Sigmoid colon (tissue), 7 donors: ENCODE results near the gene TEX13B. TPM values are rescaled to one million over a fixed set of nuclear protein-coding genes. Genes with fewer than 3 reads are reported as not detected.
A peak's percentile ranks its signal among the peaks of the same experiment; 100 is the strongest.

Experiments used
- DNase-seq: peaks from one replicate; pipeline ENCODE4 v3.0.0-alpha.2; 2019
- H3K27ac ChIP-seq, 4 donors: fragments of 200-600 bp; sonication (generic); one replicate each; pipeline ENCODE4 v1.5.1; 2016 to 2019; ENCODE audit warnings: mild to moderate bottlenecking in 1 of 4
- H3K27me3 ChIP-seq, 3 donors: fragments of 200-600 bp; sonication (generic); one replicate each; pipeline ENCODE4 v1.5.1; 2019; ENCODE audit warnings: mild to moderate bottlenecking in 1 of 3
- H3K36me3 ChIP-seq, 4 donors: fragments of 200-600 bp; sonication (generic); one replicate each; pipeline ENCODE4 v1.5.1; 2016 to 2019
- H3K4me1 ChIP-seq, 4 donors: fragments of 200-600 bp; sonication (generic); one replicate each; pipeline ENCODE4 v1.5.1; 2017 to 2019
- H3K4me3 ChIP-seq, 4 donors: fragments of 200-600 bp; sonication (generic); one replicate each; pipeline ENCODE4 v1.5.1; 2017 to 2019; ENCODE audit warnings: mild to moderate bottlenecking in 2 of 4, moderate library complexity in 1 of 4
- H3K9me3 ChIP-seq, 4 donors: fragments of 200-600 bp in 3 of 4; sonication (generic) in 3 of 4; one replicate each; pipeline versions ENCODE4 v1.5.1 to v1.6.1; 2013 to 2019
- CTCF ChIP-seq, 4 experiments: fragments of 450-650 bp in 3 of 4; fragments of 200-600 bp in 1 of 4; IDR thresholded peaks; one replicate each; pipeline ENCODE4 v1.5.1; 2016 to 2019; ENCODE audit warnings: antibody characterized with exemption in 4 of 4, mild to moderate bottlenecking in 3 of 4, moderate library complexity in 2 of 4
- EP300 ChIP-seq, 4 donors: sonication (generic); formaldehyde crosslinking; IDR thresholded peaks; one replicate each; pipeline ENCODE4 v1.6.1; 2017; ENCODE audit warnings: antibody characterized with exemption in 4 of 4
- POLR2A ChIP-seq, 2 donors: fragments of 450-650 bp; IDR thresholded peaks; one replicate each; pipeline ENCODE4 v1.6.1; 2016; ENCODE audit warnings: antibody characterized with exemption in 2 of 2, mild to moderate bottlenecking in 2 of 2, moderate library complexity in 2 of 2
- POLR2AphosphoS5 ChIP-seq, 4 donors: sonication (generic); formaldehyde crosslinking; IDR thresholded peaks; one replicate each; pipeline ENCODE4 v1.6.1; 2017; ENCODE audit warnings: antibody characterized with exemption in 4 of 4
- WGBS, 2 donors: extraction: QIAGEN DNeasy Blood & Tissue Kit; methylation state at CpG; one replicate each; pipeline ENCODE4 v1.1.7; 2013; 5-methylcytosine and 5-hydroxymethylcytosine counted together
- intact Hi-C: fragments of 100-400 bp; cut with DNase I; formaldehyde crosslinking; loops from one replicate; pipeline ENCODE4 v1.15.1; 2023
- polyA plus RNA-seq, 3 donors: library from polyadenylated mRNA; stranded (reverse); fragments of 200-250 nt; gene quantifications; one replicate each; pipeline ENCODE4 v1.2.3, GENCODE V29; 2013
- total RNA-seq, 4 donors: library from RNA; depleted of rRNA; stranded (reverse); fragments of >200 nt; gene quantifications; one replicate each; pipeline ENCODE4 v1.1.0, GENCODE V29; 2016
- donor health status: healthy with polysubstance abuse.
- donor health status: Bipolar disorder and iron deficiency.
- donor health status: healthy.

Gene TEX13B
- total and polyA plus RNA-seq, 7 donors = not detected

GRCh38 chrX:107940095-107940494 is 42.1 kb downstream of the TEX13B start:
- 30 to 57% methylated on average over 3 of the region's 3 CpGs for WGBS, 2 donors
- H3K9me3 ChIP-seq = no peaks in the 10 kb centered on the region
- no peak overlapping the region for H3K27ac ChIP-seq
- peaks cover 0 to 9% (median 7%) of the 10 kb centered on the region in 4 donors for H3K4me1 ChIP-seq
- TF ChIP-seq POLR2AphosphoS5 (IDR thresholded peaks at IDR 0.05) = no peak
- no peak for TF ChIP-seq EP300 (IDR thresholded peaks at IDR 0.05)
- no peak for TF ChIP-seq POLR2A (IDR thresholded peaks at IDR 0.05)
- TF ChIP-seq CTCF (IDR thresholded peaks at IDR 0.05) = no peak
- H3K4me3 ChIP-seq = no peak overlapping the region
- no peak for DNase-seq
- H3K36me3 ChIP-seq = no peaks in the 10 kb centered on the region
- peaks cover 0 to 14% (median 0%) of the 10 kb centered on the region in 3 donors for H3K27me3 ChIP-seq
- intact Hi-C loops = no loop called here

- H3K36me3 ChIP-seq = no peaks in the 10 kb centered on the region
- H3K9me3 ChIP-seq = no peaks in the 10 kb centered on the region
- intact Hi-C loops = no loop called here
- 42 to 58% methylated on average over 16 of the region's 16 CpGs for WGBS, 2 donors
- H3K4me1 ChIP-seq = peaks cover 0 to 9% (median 7%) of the 10 kb centered on the region in 4 donors
- TF ChIP-seq CTCF (IDR thresholded peaks at IDR 0.05) = no peak
- no peak for TF ChIP-seq POLR2AphosphoS5 (IDR thresholded peaks at IDR 0.05)
- no peak for TF ChIP-seq EP300 (IDR thresholded peaks at IDR 0.05)
- no peak for TF ChIP-seq POLR2A (IDR thresholded peaks at IDR 0.05)
- DNase-seq = no peak
- H3K27ac ChIP-seq = no peak overlapping the region
- no peak overlapping the region for H3K4me3 ChIP-seq
- peaks cover 0 to 14% (median 0%) of the 10 kb centered on the region in 3 donors for H3K27me3 ChIP-seq
Measured at GRCh38 chrX:107936434-107936730, 45.8 kb downstream of the TEX13B start.

- Histone ChIP-seq H3K4me3 (peak overlapping the region in 2 of 4 donors; percentile 15 to 19), H3K27me3 (peaks cover 0 to 14% (median 0%) of the 10 kb centered on the region in 3 donors), H3K27ac (no peak overlapping the region), H3K9me3 (no peaks in the 10 kb centered on the region), H3K36me3 (no peaks in the 10 kb centered on the region), H3K4me1 (peaks cover 0 to 9% (median 7%) of the 10 kb centered on the region in 4 donors)
- WGBS, 2 donors = 12 to 22% methylated on average over 48 of the region's 48 CpGs
- no peak for DNase-seq
- intact Hi-C loops = no loop called here
- TF ChIP-seq POLR2AphosphoS5 (IDR thresholded peaks at IDR 0.05) (no peak), EP300 (IDR thresholded peaks at IDR 0.05) (no peak), CTCF (IDR thresholded peaks at IDR 0.05) (no peak), POLR2A (IDR thresholded peaks at IDR 0.05) (no peak)
Measured at GRCh38 chrX:107935664-107936433, 46.3 kb downstream of the TEX13B start.

GRCh38 chrX:107935200-107935599 is 47.0 kb downstream of the TEX13B start:
- Histone ChIP-seq H3K4me3 (no peak overlapping the region), H3K27me3 (peaks cover 0 to 14% (median 0%) of the 10 kb centered on the region in 3 donors), H3K36me3 (no peaks in the 10 kb centered on the region), H3K4me1 (peaks cover 0 to 9% (median 7%) of the 10 kb centered on the region in 4 donors), H3K27ac (no peak overlapping the region), H3K9me3 (no peaks in the 10 kb centered on the region)
- intact Hi-C loops = no loop called here
- DNase-seq = no peak
- TF ChIP-seq CTCF (IDR thresholded peaks at IDR 0.05) = no peak
- no peak for TF ChIP-seq POLR2A (IDR thresholded peaks at IDR 0.05)
- no peak for TF ChIP-seq EP300 (IDR thresholded peaks at IDR 0.05)
- TF ChIP-seq POLR2AphosphoS5 (IDR thresholded peaks at IDR 0.05) = no peak
- WGBS, 2 donors = 31 to 58% methylated on average over 7 of the region's 7 CpGs
